MM.1S (cell line): ENCODE results near the gene GRIA3.
A peak's percentile ranks its signal among the peaks of the same experiment; 100 is the strongest.
"Not testable (repeated sequence)": the region's sequence is repeated elsewhere in the genome, so short reads cannot be mapped to it uniquely, and the experiment has no call there.

ENCODE experiments used
- DNase-seq: peaks from one replicate; pipeline ENCODE4 v3.0.0-alpha.2; 2015
- H2AFZ ChIP-seq: fragments of 300-600 bp; sonication (generic); 2 replicates; pipeline ENCODE4 v1.6.0; 2016; ENCODE audit warnings: antibody characterized with exemption, low read length
- H3F3A ChIP-seq: fragments of 300-600 bp; sonication (generic); 2 replicates; pipeline ENCODE4 v1.6.1; 2016; ENCODE audit warnings: mild to moderate bottlenecking, antibody characterized with exemption, low read length, moderate library complexity, mixed read lengths; ENCODE audit not compliant: insufficient read depth
- H3K27ac ChIP-seq: fragments of 300-600 bp; sonication (generic); 2 replicates; pipeline ENCODE4 v1.5.1; 2016; ENCODE audit warnings: mild to moderate bottlenecking, low read length
- H3K27me3 ChIP-seq: fragments of 300-600 bp; sonication (generic); replicated peaks from 2 replicates; pipeline ENCODE4 v1.6.0; 2016; ENCODE audit warnings: low read length; ENCODE audit not compliant: insufficient read depth
- H3K36me3 ChIP-seq: fragments of 300-600 bp; sonication (generic); replicated peaks from 2 replicates; pipeline ENCODE4 v1.6.1; 2016; ENCODE audit warnings: mild to moderate bottlenecking, low read length, mixed read lengths; ENCODE audit not compliant: insufficient read depth
- H3K4me1 ChIP-seq: fragments of 300-600 bp; sonication (generic); 2 replicates; pipeline ENCODE4 v1.6.1; 2016; ENCODE audit warnings: low read length, mixed read lengths
- H3K4me2 ChIP-seq: fragments of 300-600 bp; sonication (generic); 2 replicates; pipeline ENCODE4 v1.6.0; 2016; ENCODE audit warnings: low read depth, low read length
- H3K4me3 ChIP-seq: fragments of 300-600 bp; sonication (generic); 2 replicates; pipeline ENCODE4 v1.5.1; 2016; ENCODE audit warnings: low read length, mixed read lengths
- H3K79me2 ChIP-seq: fragments of 300-600 bp; sonication (generic); 2 replicates; pipeline ENCODE4 v1.6.1; 2016; ENCODE audit warnings: mixed run types, low read length, mixed read lengths
- H3K9ac ChIP-seq: fragments of 300-600 bp; sonication (generic); 2 replicates; pipeline ENCODE4 v1.6.1; 2016; ENCODE audit warnings: low read length, mixed read lengths
- H3K9me2 ChIP-seq: fragments of 300-600 bp; sonication (generic); replicated peaks from 2 replicates; pipeline ENCODE4 v1.6.1; 2016; ENCODE audit warnings: mild to moderate bottlenecking, low read length, mixed read lengths; ENCODE audit not compliant: insufficient read depth
- H3K9me3 ChIP-seq: fragments of 300-600 bp; sonication (generic); replicated peaks from 2 replicates; pipeline ENCODE4 v1.6.1; 2016; ENCODE audit warnings: mild to moderate bottlenecking, low read length, mixed read lengths; ENCODE audit not compliant: insufficient read depth
- H4K20me1 ChIP-seq: fragments of 300-600 bp; sonication (generic); 2 replicates; pipeline ENCODE4 v1.6.1; 2016; ENCODE audit warnings: mild to moderate bottlenecking, low read length, moderate library complexity, mixed read lengths; ENCODE audit not compliant: insufficient read depth
- EZH2 ChIP-seq: fragments of 300-600 bp; sonication (generic); optimal IDR thresholded peaks from 2 replicates; pipeline ENCODE3; 2017; ENCODE audit warnings: low read depth, mild to moderate bottlenecking, antibody characterized with exemption, low read length, mixed read lengths
- EZH2phosphoT487 ChIP-seq: fragments of 300-600 bp; sonication (generic); IDR thresholded peaks from 2 replicates; pipeline ENCODE4 v1.6.1; 2018; ENCODE audit warnings: antibody characterized with exemption, low read length
- TF ChIP-seq, protein P1 (sequence below): fragments of 300-600 bp; sonication (generic); IDR thresholded peaks from 2 replicates; pipeline ENCODE4 v1.5.1; 2016; ENCODE audit warnings: antibody characterized with exemption, low read length, mixed read lengths

The GRIA3 gene

DNA sequence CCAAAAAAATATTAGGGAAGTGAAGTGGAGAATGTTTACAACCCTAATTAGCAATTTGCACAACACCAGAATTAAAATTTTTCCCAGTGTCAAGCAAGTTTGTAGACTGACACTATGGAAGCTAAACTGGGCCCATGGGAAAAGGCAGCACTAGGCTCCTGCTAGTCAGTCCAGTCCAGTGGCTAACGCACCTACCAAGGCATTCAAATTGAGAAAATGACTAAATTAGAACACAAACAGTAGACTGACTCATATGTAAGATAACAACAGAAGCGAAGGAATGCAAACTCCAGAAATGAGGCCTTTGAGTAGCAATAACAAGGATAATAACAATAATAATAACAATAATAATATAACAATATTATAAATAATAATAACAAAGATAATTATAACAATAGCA, 90.7 kb downstream of the GRIA3 start:
- Histone ChIP-seq H2AFZ (no peak overlapping the region), H3K9me3 (no peaks in the 10 kb centered on the region), H3K36me3 (no peaks in the 10 kb centered on the region), H3K4me1 (no peaks in the 10 kb centered on the region), H3K27me3 (no peaks in the 10 kb centered on the region), H3K4me3 (no peak overlapping the region), H3K4me2 (no peak overlapping the region), H4K20me1 (no peaks in the 10 kb centered on the region), H3K79me2 (no peaks in the 10 kb centered on the region), H3K27ac (no peak overlapping the region), H3K9me2 (no peaks in the 10 kb centered on the region), H3F3A (no peaks in the 10 kb centered on the region), H3K9ac (no peak overlapping the region)
- TF ChIP-seq EZH2 (no peak), EZH2phosphoT487 (no peak)
- TF ChIP-seq, protein P1, sequence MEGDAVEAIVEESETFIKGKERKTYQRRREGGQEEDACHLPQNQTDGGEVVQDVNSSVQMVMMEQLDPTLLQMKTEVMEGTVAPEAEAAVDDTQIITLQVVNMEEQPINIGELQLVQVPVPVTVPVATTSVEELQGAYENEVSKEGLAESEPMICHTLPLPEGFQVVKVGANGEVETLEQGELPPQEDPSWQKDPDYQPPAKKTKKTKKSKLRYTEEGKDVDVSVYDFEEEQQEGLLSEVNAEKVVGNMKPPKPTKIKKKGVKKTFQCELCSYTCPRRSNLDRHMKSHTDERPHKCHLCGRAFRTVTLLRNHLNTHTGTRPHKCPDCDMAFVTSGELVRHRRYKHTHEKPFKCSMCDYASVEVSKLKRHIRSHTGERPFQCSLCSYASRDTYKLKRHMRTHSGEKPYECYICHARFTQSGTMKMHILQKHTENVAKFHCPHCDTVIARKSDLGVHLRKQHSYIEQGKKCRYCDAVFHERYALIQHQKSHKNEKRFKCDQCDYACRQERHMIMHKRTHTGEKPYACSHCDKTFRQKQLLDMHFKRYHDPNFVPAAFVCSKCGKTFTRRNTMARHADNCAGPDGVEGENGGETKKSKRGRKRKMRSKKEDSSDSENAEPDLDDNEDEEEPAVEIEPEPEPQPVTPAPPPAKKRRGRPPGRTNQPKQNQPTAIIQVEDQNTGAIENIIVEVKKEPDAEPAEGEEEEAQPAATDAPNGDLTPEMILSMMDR = no peak
- no peak for DNase-seq

DNA sequence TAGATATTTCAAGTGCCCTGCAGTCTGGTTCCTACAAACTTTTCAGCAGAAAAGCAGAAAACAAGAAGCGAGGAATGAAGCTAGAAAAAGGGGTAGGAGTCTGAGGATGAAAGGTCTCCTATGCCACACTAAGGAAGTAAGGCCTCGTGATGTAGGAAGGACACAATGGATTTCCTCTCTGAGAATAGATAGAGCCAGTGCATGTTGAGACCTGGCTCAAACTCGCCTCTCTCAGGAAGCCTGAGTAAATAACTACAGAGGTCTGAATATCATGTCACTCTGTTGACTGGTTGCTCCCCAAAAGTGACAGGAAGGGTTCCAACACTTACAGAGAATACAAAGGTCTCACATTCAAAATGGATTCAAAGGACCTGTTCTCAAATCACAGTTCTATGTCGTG, 93.3 kb downstream of the GRIA3 start:
- no peaks in the 10 kb centered on the region for H3K4me1 ChIP-seq
- DNase-seq = no peak
- no peak overlapping the region for H3K4me2 ChIP-seq
- H3K36me3 ChIP-seq = no peaks in the 10 kb centered on the region
- no peak overlapping the region for H3K4me3 ChIP-seq
- TF ChIP-seq, protein P1 = no peak
- no peak for TF ChIP-seq EZH2
- TF ChIP-seq EZH2phosphoT487 = no peak
- no peak overlapping the region for H3K9ac ChIP-seq
- H3K27ac ChIP-seq = no peak overlapping the region
- no peaks in the 10 kb centered on the region for H3F3A ChIP-seq
- H3K27me3 ChIP-seq = no peaks in the 10 kb centered on the region
- H3K9me2 ChIP-seq = no peaks in the 10 kb centered on the region
- no peaks in the 10 kb centered on the region for H3K9me3 ChIP-seq
- H3K79me2 ChIP-seq = no peaks in the 10 kb centered on the region
- no peak overlapping the region for H2AFZ ChIP-seq
- no peaks in the 10 kb centered on the region for H4K20me1 ChIP-seq

DNA sequence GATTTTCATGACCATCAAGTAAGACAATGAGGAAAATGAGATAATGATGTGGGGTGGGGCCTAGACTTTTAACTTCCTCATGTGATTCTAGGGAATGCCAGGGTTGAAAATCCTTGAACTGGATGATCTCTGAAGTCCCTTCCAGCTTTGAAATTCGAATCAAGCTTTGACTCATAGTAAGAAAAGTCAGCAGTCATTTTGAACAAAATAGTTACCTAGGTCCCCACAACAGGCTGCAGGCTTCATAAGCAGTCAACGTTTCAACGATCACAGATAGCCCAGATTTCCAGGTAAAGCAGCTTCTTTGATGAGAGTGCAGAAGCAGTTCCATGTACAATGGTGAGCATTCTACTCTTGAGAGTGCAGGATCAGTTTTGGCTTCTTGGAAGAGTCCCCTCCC, 93.7 kb downstream of the GRIA3 start:
- no peak for DNase-seq
- Histone ChIP-seq H2AFZ (no peak overlapping the region), H3F3A (no peaks in the 10 kb centered on the region), H3K79me2 (no peaks in the 10 kb centered on the region), H3K9ac (no peak overlapping the region), H3K4me1 (no peaks in the 10 kb centered on the region), H3K27ac (no peak overlapping the region), H3K9me2 (no peaks in the 10 kb centered on the region), H3K4me2 (no peak overlapping the region), H3K27me3 (no peaks in the 10 kb centered on the region), H4K20me1 (no peaks in the 10 kb centered on the region), H3K4me3 (no peak overlapping the region), H3K36me3 (no peaks in the 10 kb centered on the region), H3K9me3 (no peaks in the 10 kb centered on the region)
- TF ChIP-seq, protein P1 = no peak
- no peak for TF ChIP-seq EZH2phosphoT487
- TF ChIP-seq EZH2 = no peak

DNA sequence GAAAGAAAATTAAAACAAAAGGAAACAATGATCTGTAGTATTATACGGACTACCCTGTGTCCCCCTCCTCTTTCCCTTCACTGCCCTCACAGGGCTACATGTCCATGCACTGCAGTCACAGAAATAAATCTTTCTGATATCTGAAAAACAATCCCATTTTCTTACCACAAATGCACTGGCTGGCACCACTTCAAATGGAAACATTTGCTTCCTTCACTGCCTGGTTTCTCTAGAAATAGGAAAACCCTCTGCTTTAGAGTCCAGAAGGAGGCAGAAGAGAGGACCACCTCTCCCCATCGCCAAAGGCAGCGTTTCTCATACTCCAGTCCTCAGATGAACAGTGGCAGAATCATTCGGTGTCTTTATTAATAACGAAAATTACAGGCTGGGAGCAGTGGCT, 98.2 kb downstream of the GRIA3 start:
- Histone ChIP-seq H3K36me3 (no peaks in the 10 kb centered on the region), H2AFZ (no peak overlapping the region), H3K4me3 (no peak overlapping the region), H3K4me1 (no peaks in the 10 kb centered on the region), H3K9ac (no peak overlapping the region), H3K4me2 (no peak overlapping the region), H3K79me2 (no peaks in the 10 kb centered on the region), H3K27me3 (no peaks in the 10 kb centered on the region), H3K9me2 (no peaks in the 10 kb centered on the region), H4K20me1 (no peaks in the 10 kb centered on the region), H3F3A (no peaks in the 10 kb centered on the region), H3K9me3 (no peaks in the 10 kb centered on the region), H3K27ac (no peak overlapping the region)
- no peak for DNase-seq
- TF ChIP-seq EZH2 = no peak
- TF ChIP-seq EZH2phosphoT487 = no peak
- TF ChIP-seq, protein P1 = no peak

DNA sequence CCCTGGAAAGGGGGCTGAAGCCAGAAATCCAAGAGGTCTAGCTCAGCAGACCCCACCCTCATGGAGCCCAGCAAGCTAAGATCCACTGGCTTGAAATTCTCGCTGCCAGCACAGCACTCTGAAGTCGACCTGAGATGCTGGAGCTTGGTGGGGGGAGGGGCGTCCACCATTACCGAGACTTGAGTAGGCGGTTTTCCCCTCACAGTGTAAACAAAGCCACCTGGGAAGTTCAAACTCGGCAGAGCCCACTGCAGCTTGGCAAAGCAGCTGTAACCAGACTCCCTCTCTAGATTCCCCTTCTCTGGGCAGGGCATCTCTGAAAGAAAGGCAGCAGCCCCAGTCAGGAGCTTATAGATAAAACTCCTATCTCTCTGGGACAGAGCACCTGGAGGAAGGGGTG, 99.3 kb downstream of the GRIA3 start:
- H3K9ac ChIP-seq, H3K36me3 ChIP-seq, H3K4me2 ChIP-seq, H3K79me2 ChIP-seq, H3K27ac ChIP-seq, H3K4me3 ChIP-seq, H2AFZ ChIP-seq, H3K27me3 ChIP-seq, H3K4me1 ChIP-seq, H3K9me3 ChIP-seq, H4K20me1 ChIP-seq, H3F3A ChIP-seq, H3K9me2 ChIP-seq: not testable (repeated sequence)
- DNase-seq = peak; percentile 59
